ENCODE results near the gene TNS1. TPM values are rescaled to one million over a fixed set of nuclear protein-coding genes. Genes with fewer than 3 reads are reported as not detected.

The TNS1 gene
- total RNA-seq, 1 donor from 2014 or later: 7.9 TPM

DNA sequence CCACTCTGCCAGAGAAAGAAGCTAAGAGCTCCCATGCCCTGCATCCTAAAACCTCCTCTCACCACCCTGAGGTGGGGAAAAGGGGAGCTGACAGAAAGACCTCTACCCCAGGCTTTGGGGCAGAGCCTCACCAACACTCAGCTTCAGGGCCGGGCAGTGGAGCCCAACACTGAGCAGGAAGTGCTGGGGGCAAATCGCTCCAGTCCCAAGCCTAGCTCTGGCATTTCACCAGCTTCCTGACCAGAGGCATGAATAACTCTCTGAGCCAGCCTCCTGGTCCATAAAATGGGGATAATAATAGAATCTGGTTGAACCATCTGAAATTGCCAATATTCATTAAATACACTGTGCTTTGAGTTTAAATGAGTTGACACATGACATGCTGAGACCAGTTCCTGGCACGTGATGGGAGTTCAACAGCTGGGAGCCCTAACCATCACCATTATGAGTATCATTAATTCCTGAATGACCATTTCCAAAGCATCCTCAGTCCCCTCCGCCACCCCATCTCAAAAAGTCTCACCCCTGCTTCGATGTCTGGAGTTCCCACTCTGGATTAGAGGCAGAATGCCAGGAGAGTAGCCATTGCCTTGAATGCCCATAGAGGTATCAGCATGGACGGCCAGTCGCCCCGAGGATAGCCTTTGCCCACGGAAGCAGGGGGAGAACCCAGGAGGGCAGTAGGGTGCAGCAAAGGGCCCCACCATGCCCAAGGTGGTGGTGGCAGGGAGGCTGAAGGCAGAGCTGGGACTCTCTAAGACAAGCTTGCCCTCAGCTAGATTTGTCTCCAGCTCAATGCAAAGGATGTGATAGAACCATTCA lies 153.4 kb downstream of the TNS1 start:
- no peak overlapping the region for H3K4me3 Mint-ChIP-seq (ENCODE audit: low read depth)
- no peak for DNase-seq (ENCODE audit: low spot score, unreplicated experiment)
- no peaks in the 10 kb centered on the region for H3K36me3 Mint-ChIP-seq (ENCODE audit: insufficient read depth)
- TF ChIP-seq CTCF (IDR thresholded peaks at IDR 0.05; ENCODE audit: unreplicated experiment): no peak
- H3K9me3 Mint-ChIP-seq (ENCODE audit: low read depth): no peaks in the 10 kb centered on the region
- H3K27me3 Mint-ChIP-seq: peaks cover 6% of the 10 kb centered on the region
- H3K27ac Mint-ChIP-seq: no peak overlapping the region
- H3K4me1 Mint-ChIP-seq (ENCODE audit: low read depth): no peaks in the 10 kb centered on the region

- no peak for DNase-seq (ENCODE audit: low spot score, unreplicated experiment)
- Mint-ChIP-seq H3K4me1 (ENCODE audit: low read depth) (no peaks in the 10 kb centered on the region), H3K9me3 (ENCODE audit: low read depth) (no peaks in the 10 kb centered on the region), H3K36me3 (ENCODE audit: insufficient read depth) (no peaks in the 10 kb centered on the region), H3K27me3 (peaks cover 6% of the 10 kb centered on the region), H3K4me3 (ENCODE audit: low read depth) (no peak overlapping the region), H3K27ac (no peak overlapping the region)
- no peak for TF ChIP-seq CTCF (IDR thresholded peaks at IDR 0.05; ENCODE audit: unreplicated experiment)
These were observed 154.3 kb downstream of the TNS1 start for GRCh38 chr2:217848351-217848957.

- Mint-ChIP-seq H3K9me3 (ENCODE audit: low read depth) (no peaks in the 10 kb centered on the region), H3K4me1 (ENCODE audit: low read depth) (no peaks in the 10 kb centered on the region), H3K27me3 (peaks cover 2% of the 10 kb centered on the region), H3K36me3 (ENCODE audit: insufficient read depth) (no peaks in the 10 kb centered on the region), H3K4me3 (ENCODE audit: low read depth) (no peak overlapping the region), H3K27ac (no peak overlapping the region)
- no peak for DNase-seq (ENCODE audit: low spot score, unreplicated experiment)
- TF ChIP-seq CTCF (IDR thresholded peaks at IDR 0.05; ENCODE audit: unreplicated experiment): no peak
These were observed 155.0 kb downstream of the TNS1 start for GRCh38 chr2:217847552-217848350.

- Mint-ChIP-seq H3K27me3 (no peaks in the 10 kb centered on the region), H3K36me3 (ENCODE audit: insufficient read depth) (no peaks in the 10 kb centered on the region), H3K4me3 (ENCODE audit: low read depth) (no peak overlapping the region), H3K4me1 (ENCODE audit: low read depth) (no peaks in the 10 kb centered on the region), H3K27ac (no peak overlapping the region), H3K9me3 (ENCODE audit: low read depth) (no peaks in the 10 kb centered on the region)
- no peak for DNase-seq (ENCODE audit: low spot score, unreplicated experiment)
- TF ChIP-seq CTCF (IDR thresholded peaks at IDR 0.05; ENCODE audit: unreplicated experiment): no peak
These were observed 155.7 kb downstream of the TNS1 start for GRCh38 chr2:217847115-217847514.

GRCh38 chr2:217846321-217846743 lies 156.5 kb downstream of the TNS1 start:
- DNase-seq (ENCODE audit: low spot score, unreplicated experiment): no peak
- no peak overlapping the region for H3K27ac Mint-ChIP-seq
- H3K9me3 Mint-ChIP-seq (ENCODE audit: low read depth): no peaks in the 10 kb centered on the region
- no peaks in the 10 kb centered on the region for H3K36me3 Mint-ChIP-seq (ENCODE audit: insufficient read depth)
- no peak overlapping the region for H3K4me3 Mint-ChIP-seq (ENCODE audit: low read depth)
- H3K4me1 Mint-ChIP-seq (ENCODE audit: low read depth): no peaks in the 10 kb centered on the region
- no peaks in the 10 kb centered on the region for H3K27me3 Mint-ChIP-seq
- no peak for TF ChIP-seq CTCF (IDR thresholded peaks at IDR 0.05; ENCODE audit: unreplicated experiment)
